HEK293T (cell line): ENCODE measurements around the gene ATAD1.

Experiments
- BHLHE40 ChIP-seq: fragments of 450-650 bp; IDR thresholded peaks from 2 replicates; pipeline ENCODE4 v1.6.1; 2016; ENCODE audit warnings: mild to moderate bottlenecking, moderate library complexity, borderline replicate concordance
- FOXM1 ChIP-seq: fragments of 450-650 bp; IDR thresholded peaks from 2 replicates; pipeline ENCODE4 v1.6.1; 2017; ENCODE audit warnings: mild to moderate bottlenecking, borderline replicate concordance
- SP1 ChIP-seq: fragments of 450-650 bp; IDR thresholded peaks from 2 replicates; pipeline ENCODE4 v1.6.1; 2017
- TARDBP ChIP-seq: fragments of 450-650 bp; IDR thresholded peaks from 2 replicates; pipeline ENCODE4 v1.6.1; 2016

- no peak for TF ChIP-seq BHLHE40
- no peak for TF ChIP-seq TARDBP
- TF ChIP-seq FOXM1, result no peak
- no peak for TF ChIP-seq SP1
Observed at GRCh38 chr10:87852089-87852488, 34.1 kb upstream of the ATAD1 start.
